ENCODE measurements around the gene DLEC1.
A peak's percentile ranks its signal among the peaks of the same experiment; 100 is the strongest.
"Not testable (repeated sequence)": the region's sequence is repeated elsewhere in the genome, so short reads cannot be mapped to it uniquely, and the experiment has no call there.

DLEC1 gene

DNA sequence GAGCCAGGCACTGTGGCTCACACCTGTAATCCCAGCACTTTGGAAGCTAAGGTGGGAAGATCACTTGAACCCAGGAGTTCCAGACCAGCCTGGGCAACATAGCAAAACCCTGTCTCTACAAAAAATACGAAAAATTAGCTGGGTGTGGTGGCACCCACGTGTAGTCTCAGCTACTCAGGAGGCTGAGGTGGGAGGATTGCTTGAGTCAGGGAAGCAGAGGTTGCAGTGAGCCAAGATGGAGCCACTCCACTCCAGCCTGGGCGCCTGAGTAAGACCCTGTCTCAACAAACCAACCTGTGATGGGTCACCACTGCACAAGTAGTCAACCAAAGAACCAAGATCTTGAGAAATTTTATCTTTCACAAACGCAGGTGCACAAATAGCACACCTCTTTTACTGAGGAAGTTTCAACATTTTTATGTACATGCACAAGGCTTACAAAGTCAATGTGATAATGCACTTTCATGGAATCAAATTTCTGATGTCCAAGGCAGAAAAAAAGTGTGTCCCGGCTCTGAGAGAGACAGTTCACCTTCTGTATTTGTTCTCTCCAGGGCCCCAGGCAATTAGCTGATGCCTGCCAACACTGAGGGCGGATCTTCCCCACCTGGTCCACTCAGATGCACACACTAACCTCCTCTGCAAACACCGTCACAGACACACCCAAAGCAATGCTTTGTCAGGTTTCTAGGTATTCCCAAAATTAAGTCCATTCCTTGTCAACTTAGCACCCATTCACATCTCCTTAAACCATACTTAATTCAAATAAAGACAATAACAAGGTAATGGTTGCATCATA lies 85.5 kb downstream of the DLEC1 start:
- DNase-seq, result no peak

GRCh38 chr3:38125305-38126120 lies 86.5 kb downstream of the DLEC1 start:
- DNase-seq, result no peak

GRCh38 chr3:38126121-38126892 lies 87.3 kb downstream of the DLEC1 start:
- no peak for DNase-seq

GRCh38 chr3:38127611-38128302 lies 88.7 kb downstream of the DLEC1 start:
- no peak for DNase-seq

GRCh38 chr3:38128303-38128655 lies 89.3 kb downstream of the DLEC1 start:
- no peak for DNase-seq

DNA sequence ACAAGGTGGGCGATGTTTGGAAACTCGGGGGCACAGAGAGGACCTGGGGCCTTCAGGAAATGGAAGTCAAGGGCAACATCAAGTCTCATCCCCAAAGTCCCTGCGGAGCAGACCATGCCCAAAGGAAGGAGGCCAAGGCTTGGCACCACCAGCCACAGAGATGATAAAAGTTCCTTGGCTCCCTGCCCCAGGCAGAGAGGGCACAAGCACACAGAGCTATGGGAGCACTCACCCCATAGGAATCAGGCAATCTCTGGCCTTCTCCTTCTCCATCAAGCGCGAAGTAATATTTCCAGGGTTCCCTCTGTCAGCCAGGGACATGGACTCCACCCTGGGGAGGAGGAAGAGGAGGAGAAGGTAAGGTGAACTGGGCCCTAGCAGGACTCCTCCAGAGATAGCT lies 90.0 kb downstream of the DLEC1 start:
- DNase-seq, result no peak

DNA sequence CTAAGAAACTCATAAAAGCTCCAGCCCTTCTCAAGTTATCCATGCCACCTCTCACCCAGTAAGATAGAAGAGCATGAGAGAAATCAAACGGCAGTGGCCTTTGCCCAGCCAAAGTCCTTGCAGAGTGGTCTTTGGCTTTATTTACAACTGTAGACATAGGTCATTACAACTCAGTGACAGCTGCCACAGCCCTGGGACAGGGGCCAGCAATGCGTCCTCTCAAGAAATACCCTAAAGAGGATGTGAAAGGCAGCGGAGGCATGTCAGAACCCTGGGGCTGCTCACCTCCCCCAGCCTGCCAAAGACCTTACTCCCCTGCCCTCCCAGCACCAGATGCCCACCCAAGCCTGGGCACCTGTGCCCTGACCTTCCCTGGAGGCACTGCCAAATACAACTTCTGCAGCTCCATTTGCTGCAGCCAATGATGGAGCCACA lies 91.6 kb downstream of the DLEC1 start:
- DNase-seq, result no peak

DNA sequence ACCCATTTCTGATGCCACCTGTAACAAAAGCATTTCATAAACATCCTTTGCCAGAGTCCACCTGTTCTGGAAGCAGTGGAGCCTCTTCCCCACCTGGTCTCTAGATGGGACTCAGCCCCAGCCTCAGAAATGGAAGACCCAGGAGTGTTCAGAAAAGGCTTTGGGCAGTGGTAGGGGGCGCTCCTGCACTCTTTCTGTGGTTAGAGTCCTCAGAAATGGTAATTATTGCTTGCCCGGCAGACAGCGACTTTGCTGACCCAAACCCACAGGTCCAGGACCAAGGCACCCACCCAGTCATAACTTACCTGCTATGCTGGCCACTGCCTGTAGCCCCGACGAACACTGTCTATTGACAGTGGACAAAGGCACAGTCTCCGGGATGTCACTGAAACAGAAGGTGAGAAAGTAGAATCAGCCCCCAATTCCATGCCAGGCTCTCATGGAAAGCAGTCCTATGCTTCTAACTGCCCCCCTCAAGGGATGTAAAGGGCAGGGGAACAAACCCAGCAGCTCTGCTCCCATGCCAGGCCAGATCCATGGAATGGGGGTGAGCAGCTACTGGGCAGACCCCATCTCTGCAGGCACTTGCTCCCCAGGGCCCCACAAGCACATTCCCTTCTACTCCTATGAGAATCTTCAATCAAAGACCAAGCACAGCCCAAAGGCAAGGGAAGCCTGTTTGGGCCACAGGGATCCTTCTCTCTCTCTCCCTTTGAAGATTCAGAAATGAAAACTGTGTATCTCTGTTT lies 92.8 kb downstream of the DLEC1 start:
- DNase-seq, result no peak

DNA sequence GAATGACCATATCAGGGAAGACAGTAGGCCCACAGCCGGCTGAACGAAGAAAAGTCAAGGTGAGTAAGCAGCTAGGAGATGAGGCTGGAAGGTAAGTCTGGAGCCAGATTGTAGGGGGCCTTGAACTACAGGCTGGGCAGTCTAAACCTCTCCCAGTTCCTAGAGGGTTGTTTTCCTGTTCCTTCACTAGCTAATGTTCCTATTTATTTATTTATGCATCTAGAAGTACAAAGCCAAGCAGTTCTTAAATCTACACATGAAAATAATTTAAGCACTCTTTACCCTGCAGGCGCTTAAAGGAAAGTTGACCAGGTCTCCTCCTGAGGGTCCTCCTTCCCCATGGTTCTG lies 94.2 kb downstream of the DLEC1 start:
- DNase-seq, result no peak

DNA sequence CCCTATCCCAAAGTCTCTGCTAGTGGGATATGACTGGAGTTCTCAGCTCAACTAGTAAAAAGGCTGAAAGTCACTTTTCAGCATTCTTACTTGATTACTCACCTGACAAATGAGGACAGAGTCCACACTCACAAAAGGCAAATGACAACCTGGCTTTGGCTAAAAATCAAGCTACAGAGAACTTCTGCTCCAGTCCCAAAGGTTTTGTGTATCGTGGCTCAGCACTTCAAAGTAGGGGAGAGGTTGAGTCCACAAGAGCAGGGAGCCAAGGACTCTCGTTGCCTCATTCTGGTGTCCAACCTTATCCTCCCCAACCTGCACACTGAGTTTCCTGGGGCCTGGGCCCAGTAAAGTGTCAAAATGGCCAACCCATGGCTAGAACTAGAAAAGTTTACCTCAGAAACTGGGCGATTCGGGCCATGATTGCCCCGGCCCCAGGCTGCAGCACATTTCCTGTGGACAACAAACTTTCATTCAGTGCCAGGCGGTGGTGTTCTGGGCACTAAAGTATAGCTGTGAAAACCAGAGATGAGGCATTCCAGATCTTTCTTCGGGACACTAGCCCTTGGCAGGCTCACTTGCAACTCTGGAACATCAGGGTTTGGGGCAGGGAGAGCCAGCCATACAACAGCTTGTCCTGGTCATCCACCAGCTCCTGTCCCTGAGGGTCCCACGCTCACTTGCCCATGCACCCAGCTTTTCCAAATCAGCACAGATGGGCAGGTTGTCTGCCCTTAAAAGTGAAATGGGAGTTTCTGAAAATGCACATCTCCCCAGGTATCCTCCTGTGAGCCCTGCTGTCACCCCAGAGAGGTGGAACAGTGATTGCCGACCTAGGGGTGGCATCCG lies 94.8 kb downstream of the DLEC1 start:
- no peak for DNase-seq

- not testable (repeated sequence) for DNase-seq
Measured at GRCh38 chr3:38134517-38135143, 95.6 kb downstream of the DLEC1 start.

DNA sequence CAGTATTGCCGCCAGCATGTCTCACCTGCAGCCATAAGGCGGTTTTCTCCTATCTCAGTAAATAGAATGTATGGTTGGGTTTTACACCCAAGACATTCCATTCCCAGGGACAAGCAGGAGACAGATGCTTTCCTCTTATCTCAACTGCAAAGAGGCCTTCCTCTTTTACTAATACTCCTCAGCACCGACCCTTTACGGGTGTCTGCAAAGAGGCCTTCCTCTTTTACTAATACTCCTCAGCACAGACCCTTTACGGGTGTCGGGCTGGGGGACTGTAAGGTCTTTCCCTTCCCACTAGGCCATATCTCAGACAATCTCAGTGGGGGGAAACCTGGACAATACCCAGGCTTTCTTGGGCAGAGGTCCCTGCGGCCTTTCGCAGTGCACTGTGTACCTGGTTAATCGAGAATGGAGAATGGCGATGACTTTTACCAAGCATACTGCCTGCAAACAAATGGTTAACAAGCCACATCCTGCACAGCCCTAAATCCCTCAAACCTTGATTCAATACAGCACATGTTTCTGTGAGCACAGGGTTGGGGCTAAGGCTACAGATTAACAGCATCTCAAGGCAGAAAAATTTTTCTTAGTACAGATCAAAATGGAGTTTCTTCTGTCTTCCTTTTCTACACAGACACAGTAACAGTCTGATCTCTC lies 96.7 kb downstream of the DLEC1 start:
- DNase-seq, result not testable (repeated sequence)

GRCh38 chr3:38136393-38136776 lies 97.4 kb downstream of the DLEC1 start:
- DNase-seq, result no peak

GRCh38 chr3:38136777-38137614 lies 98.0 kb downstream of the DLEC1 start, which contains the start of gene ACAA1:
Gene ACAA1 (minus strand): TSS chr3:38137127. CDS start chr3:38137035, 92 bp downstream.
- peak; percentile 99 to 100 for DNase-seq

DNA sequence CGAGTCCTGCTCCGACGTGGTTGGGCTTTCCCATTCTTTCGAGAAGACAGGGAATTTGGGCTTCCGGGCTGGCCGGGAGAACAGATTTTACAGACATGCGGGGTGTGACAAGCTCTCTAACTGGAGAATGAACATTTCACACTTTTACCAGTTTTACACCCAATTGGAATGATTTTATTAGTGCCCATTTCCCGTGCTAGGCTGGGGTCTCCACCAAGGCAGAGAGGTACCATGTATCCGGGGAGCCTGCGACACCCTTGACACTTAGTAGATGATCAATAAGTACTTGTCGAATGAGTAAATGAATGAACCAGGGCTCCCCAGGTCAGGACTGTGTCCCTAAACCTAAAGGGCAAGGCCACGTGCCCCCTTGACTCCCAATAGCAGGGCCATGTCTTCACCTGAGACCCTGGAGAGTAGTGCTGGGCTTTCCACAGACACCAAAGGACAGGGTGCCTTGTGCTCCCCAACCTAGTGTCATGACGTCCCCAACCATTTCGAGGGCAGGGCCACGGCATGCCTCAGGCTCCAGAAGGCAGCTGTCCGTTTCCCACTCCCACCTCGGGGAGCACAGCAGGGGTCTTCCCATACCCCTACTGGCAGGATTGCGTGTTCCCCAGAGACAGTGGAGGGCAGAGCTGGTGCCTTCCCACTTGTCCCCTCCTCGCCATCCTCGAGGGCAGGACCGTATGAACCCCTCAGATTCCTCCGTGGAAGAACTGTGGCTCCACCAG lies 98.8 kb downstream of the DLEC1 start:
- no peak for DNase-seq

- DNase-seq, result peak; percentile 26 to 68
Measured at GRCh38 chr3:38138349-38139190, 99.6 kb downstream of the DLEC1 start, which contains the start of gene MYD88. Gene MYD88 (plus strand): TSS chr3:38138661. CDS start chr3:38138701, 40 bp downstream.

- no peak for DNase-seq
Measured at GRCh38 chr3:38139191-38139590, 100.2 kb downstream of the DLEC1 start.
